Body of pancreas (tissue), 4 donors: ENCODE results near the gene TPSAB1. TPM values are rescaled to one million over a fixed set of nuclear protein-coding genes. Genes with fewer than 3 reads are reported as not detected.

Source experiments
- ATAC-seq: fragments of 150-250 bp; one replicate; pipeline ENCODE4 v1.9.1; 2016
- DNase-seq, 4 donors: peaks; one replicate each; pipeline ENCODE4 v3.0.0-alpha.2; 2019
- H3K27ac ChIP-seq, 4 donors: fragments of 200-600 bp; sonication (generic); 1 replicate in 3 of 4; 2 replicates in 1 of 4; pipeline versions ENCODE4 v1.5.1 to v1.6.1; 2016 to 2019; ENCODE audit warnings: mild to moderate bottlenecking in 1 of 4, mixed read lengths in 1 of 4, moderate library complexity in 1 of 4
- H3K27me3 ChIP-seq, 2 donors: fragments of 200-600 bp; sonication (generic); one replicate each; pipeline ENCODE4 v1.6.0; 2016; ENCODE audit warnings: mild to moderate bottlenecking in 1 of 2
- H3K36me3 ChIP-seq, 2 donors: fragments of 200-600 bp; sonication (generic); replicated peaks in 1 of 2; 2 replicates each; pipeline ENCODE4 v1.5.1; 2016; ENCODE audit warnings: low read depth in 2 of 2; ENCODE audit not compliant: insufficient read depth in 1 of 2
- H3K4me1 ChIP-seq: fragments of 200-600 bp; sonication (generic); one replicate; pipeline ENCODE4 v1.6.0; 2016
- H3K4me3 ChIP-seq, 2 donors: fragments of 200-600 bp; sonication (generic); 1 replicate in 1 of 2; 2 replicates in 1 of 2; pipeline ENCODE4 v1.5.1; 2016 to 2019
- H3K9me3 ChIP-seq, 3 donors: fragments of 200-600 bp; sonication (generic); 1 replicate in 2 of 3; 2 replicates in 1 of 3; pipeline ENCODE4 v1.5.1; 2016
- POLR2A ChIP-seq, 3 donors: fragments of 450-650 bp; IDR thresholded peaks; one replicate each; pipeline ENCODE4 v1.6.1; 2016; ENCODE audit warnings: antibody characterized with exemption in 3 of 3, mild to moderate bottlenecking in 2 of 3
- WGBS, 2 donors: methylation state at CpG; one replicate each; pipeline ENCODE4 v1.1.5; 2017; 5-methylcytosine and 5-hydroxymethylcytosine counted together
- intact Hi-C: fragments of 100-400 bp; cut with DNase I; formaldehyde crosslinking; loops from one replicate; pipeline ENCODE4 v1.15.1; 2023
- total RNA-seq, 2 donors: library from RNA; depleted of rRNA; stranded (reverse); fragments of >200 nt; gene quantifications; one replicate each; pipeline ENCODE4 v1.1.0, GENCODE V29; 2016
- TF ChIP-seq, protein P1 (sequence below), 7 experiments: fragments of 450-650 bp in 4 of 7; fragments of 200-600 bp in 3 of 7; sonication (generic) in 3 of 7; IDR thresholded peaks; one replicate each; pipeline ENCODE4 v1.5.1; 2016 to 2019; ENCODE audit warnings: antibody characterized with exemption in 7 of 7

The TPSAB1 gene
- total RNA-seq, 2 donors from 2014 or later: 23.6 to 53.4 TPM

DNA sequence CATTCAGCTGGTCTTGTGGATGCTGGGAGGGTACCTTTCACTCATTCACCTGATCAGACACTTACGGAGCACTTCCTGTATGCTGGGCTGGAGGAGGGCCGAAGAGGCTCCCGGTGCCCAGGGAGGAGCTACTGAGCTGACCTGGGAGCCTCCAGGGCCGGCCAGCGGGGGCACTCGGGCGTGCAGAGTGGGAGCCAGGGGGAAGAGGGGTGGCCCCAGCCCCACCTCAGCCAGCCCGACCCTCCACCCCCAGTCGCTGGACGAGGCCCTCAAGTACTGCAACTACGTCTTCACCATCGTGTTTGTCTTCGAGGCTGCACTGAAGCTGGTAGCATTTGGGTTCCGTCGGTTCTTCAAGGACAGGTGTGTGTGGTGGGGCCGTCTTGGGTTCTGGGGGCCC, 25.8 kb upstream of the TPSAB1 start:
- DNase-seq (no peak), ATAC-seq (no peak)
- intact Hi-C loops: no loop called here
- no peak overlapping the region for H3K27ac ChIP-seq
- H3K27me3 ChIP-seq: no peaks in the 10 kb centered on the region
- WGBS, 2 donors: 65 to 90% methylated on average over 3 to 15 of the region's 16 CpGs
- TF ChIP-seq POLR2A (IDR thresholded peaks at IDR 0.05): no peak
- TF ChIP-seq, protein P1, sequence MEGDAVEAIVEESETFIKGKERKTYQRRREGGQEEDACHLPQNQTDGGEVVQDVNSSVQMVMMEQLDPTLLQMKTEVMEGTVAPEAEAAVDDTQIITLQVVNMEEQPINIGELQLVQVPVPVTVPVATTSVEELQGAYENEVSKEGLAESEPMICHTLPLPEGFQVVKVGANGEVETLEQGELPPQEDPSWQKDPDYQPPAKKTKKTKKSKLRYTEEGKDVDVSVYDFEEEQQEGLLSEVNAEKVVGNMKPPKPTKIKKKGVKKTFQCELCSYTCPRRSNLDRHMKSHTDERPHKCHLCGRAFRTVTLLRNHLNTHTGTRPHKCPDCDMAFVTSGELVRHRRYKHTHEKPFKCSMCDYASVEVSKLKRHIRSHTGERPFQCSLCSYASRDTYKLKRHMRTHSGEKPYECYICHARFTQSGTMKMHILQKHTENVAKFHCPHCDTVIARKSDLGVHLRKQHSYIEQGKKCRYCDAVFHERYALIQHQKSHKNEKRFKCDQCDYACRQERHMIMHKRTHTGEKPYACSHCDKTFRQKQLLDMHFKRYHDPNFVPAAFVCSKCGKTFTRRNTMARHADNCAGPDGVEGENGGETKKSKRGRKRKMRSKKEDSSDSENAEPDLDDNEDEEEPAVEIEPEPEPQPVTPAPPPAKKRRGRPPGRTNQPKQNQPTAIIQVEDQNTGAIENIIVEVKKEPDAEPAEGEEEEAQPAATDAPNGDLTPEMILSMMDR (IDR thresholded peaks at IDR 0.05): no peak
- H3K4me3 ChIP-seq: no peak overlapping the region
- H3K36me3 ChIP-seq: no peaks in the 10 kb centered on the region
- H3K4me1 ChIP-seq: no peaks in the 10 kb centered on the region
- no peaks in the 10 kb centered on the region for H3K9me3 ChIP-seq

DNA sequence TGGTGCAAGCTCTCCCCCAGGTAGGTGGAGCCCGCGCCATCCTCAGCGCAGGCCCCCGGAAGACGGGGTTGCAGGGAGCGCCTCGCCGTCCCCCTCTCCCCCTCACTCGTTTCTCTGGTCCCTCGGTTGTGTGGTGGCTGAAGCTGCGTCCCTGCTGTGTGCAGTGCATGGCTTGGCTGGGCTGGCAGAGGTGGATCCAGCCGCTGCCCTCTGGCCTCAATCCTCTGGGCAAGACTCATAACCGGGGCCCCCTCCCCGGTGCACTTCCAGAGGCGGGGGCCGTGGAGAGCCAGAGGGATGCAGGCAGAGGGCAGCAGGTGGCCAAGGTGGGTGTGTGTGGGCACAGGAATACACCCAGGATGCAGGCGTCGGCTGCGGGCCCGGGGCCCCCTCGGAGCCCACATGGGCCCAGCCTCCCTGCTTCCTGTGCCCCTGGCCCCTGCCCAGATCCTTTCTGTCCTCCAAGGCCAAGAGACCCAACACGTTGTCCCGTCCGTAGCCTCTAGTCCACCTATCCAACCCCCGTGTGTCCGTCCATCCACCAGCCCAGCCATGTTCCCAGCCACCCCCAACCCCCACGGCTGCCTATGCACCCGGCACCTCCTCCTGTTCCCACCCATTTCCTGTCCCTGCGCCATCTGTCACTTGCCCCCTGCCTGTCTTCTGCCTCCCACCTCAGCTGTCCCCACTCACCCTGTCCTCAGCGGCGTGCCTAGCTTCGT, 24.8 kb upstream of the TPSAB1 start:
- intact Hi-C loops: no loop called here
- TF ChIP-seq, protein P1 (IDR thresholded peaks at IDR 0.05): no peak
- TF ChIP-seq POLR2A (IDR thresholded peaks at IDR 0.05): no peak
- Histone ChIP-seq H3K27ac (no peak overlapping the region), H3K27me3 (no peaks in the 10 kb centered on the region), H3K36me3 (no peaks in the 10 kb centered on the region), H3K9me3 (no peaks in the 10 kb centered on the region), H3K4me3 (no peak overlapping the region), H3K4me1 (no peaks in the 10 kb centered on the region)
- ATAC-seq (no peak), DNase-seq (no peak)
- 68 to 83% methylated on average over 17 to 31 of the region's 32 CpGs for WGBS, 2 donors

DNA sequence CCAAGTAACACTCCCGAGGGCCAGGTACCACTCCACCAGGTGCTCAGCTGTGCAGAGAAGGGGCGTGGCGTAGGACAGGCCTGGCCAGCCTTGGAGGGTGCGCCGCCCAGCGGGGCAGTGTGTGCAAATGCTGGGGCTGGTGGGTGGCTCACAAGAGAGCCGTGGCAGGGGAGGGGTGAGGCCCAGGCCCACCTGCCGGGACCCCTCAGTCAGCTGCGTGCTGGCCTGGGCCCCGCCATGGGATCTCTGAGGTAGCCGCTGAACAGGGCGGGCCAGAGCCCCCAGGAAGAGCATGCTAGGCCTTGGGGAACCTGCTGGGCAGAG, 24.2 kb upstream of the TPSAB1 start:
- ATAC-seq (no peak), DNase-seq (no peak)
- TF ChIP-seq, protein P1 (IDR thresholded peaks at IDR 0.05): no peak
- no peak for TF ChIP-seq POLR2A (IDR thresholded peaks at IDR 0.05)
- intact Hi-C loops: no loop called here
- 70 to 79% methylated on average over 6 to 8 of the region's 12 CpGs for WGBS, 2 donors
- H3K4me3 ChIP-seq: no peak overlapping the region
- H3K4me1 ChIP-seq: no peaks in the 10 kb centered on the region
- H3K27me3 ChIP-seq: no peaks in the 10 kb centered on the region
- H3K36me3 ChIP-seq: no peaks in the 10 kb centered on the region
- H3K27ac ChIP-seq: no peak overlapping the region
- no peaks in the 10 kb centered on the region for H3K9me3 ChIP-seq

DNA sequence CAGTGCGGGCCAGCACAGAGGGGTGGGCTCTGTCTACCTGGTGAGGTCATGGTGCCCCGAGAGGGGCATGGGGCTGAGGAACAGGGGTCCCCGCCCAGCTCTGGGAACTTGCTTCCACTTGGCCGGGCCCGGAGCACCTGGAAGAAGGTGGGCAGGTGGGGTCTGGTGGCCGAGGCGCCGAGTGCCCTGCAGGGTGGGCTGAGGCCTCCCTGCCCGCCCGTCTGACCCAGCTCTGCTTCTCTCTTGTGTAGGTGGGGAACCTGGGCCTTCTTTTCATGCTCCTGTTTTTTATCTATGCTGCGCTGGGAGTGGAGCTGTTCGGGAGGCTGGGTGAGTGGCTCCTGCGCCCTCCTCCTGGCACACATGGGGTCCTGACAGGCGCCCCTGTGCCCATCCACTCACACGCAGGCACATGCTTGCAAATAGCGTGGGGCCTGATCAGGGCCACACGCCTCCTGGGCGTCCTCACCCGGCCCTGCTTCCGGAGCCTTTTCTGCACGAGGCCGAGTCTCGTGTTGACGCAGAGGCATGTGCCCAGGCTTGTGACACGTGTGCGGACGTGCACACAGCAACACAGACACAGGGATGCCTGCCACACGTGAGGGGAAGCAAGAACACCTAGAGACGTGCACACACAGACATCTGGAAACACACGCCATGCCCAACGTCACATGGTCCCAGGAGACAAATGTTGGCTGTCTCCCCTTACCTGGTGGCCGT, 23.7 kb upstream of the TPSAB1 start:
- H3K27ac ChIP-seq: no peak overlapping the region
- no peak for TF ChIP-seq POLR2A (IDR thresholded peaks at IDR 0.05)
- TF ChIP-seq, protein P1 (IDR thresholded peaks at IDR 0.05): no peak
- DNase-seq (no peak), ATAC-seq (no peak)
- no peak overlapping the region for H3K4me3 ChIP-seq
- intact Hi-C loops: no loop called here
- no peaks in the 10 kb centered on the region for H3K27me3 ChIP-seq
- H3K36me3 ChIP-seq: no peaks in the 10 kb centered on the region
- H3K4me1 ChIP-seq: no peaks in the 10 kb centered on the region
- no peaks in the 10 kb centered on the region for H3K9me3 ChIP-seq
- WGBS, 2 donors: 80 to 85% methylated on average over 14 to 31 of the region's 32 CpGs
